Measurements from ENCODE around the gene RBM20.
"Not testable (repeated sequence)": the region's sequence is repeated elsewhere in the genome, so short reads cannot be mapped to it uniquely, and the experiment has no call there.

Gene RBM20

GRCh38 chr10:110708776-110709443, 64.8 kb downstream of the RBM20 start:
- no peak for DNase-seq

- DNase-seq: no peak
Observed at GRCh38 chr10:110709444-110709828, 65.3 kb downstream of the RBM20 start.

GRCh38 chr10:110709964-110710587, 65.9 kb downstream of the RBM20 start:
- DNase-seq: no peak

GRCh38 chr10:110710621-110711020, 66.5 kb downstream of the RBM20 start:
- no peak for DNase-seq

- no peak for DNase-seq
Observed at GRCh38 chr10:110711382-110711781, 67.2 kb downstream of the RBM20 start.

- DNase-seq: no peak
Observed at GRCh38 chr10:110714356-110714755, 70.2 kb downstream of the RBM20 start.

GRCh38 chr10:110717781-110718589, 73.8 kb downstream of the RBM20 start:
- DNase-seq: no peak

GRCh38 chr10:110721406-110722038, 77.4 kb downstream of the RBM20 start:
- DNase-seq: no peak

GRCh38 chr10:110723224-110723891, 79.2 kb downstream of the RBM20 start:
- no peak for DNase-seq

- no peak for DNase-seq
Observed at GRCh38 chr10:110724116-110724921, 80.2 kb downstream of the RBM20 start.

- DNase-seq: no peak
Observed at GRCh38 chr10:110724937-110725336, 80.8 kb downstream of the RBM20 start.

GRCh38 chr10:110725801-110726630, 81.9 kb downstream of the RBM20 start:
- no peak for DNase-seq

GRCh38 chr10:110727785-110728184, 83.6 kb downstream of the RBM20 start:
- DNase-seq: not testable (repeated sequence)

- no peak for DNase-seq
Observed at GRCh38 chr10:110730345-110731050, 86.4 kb downstream of the RBM20 start.

- peak; percentile 40 for DNase-seq
Observed at GRCh38 chr10:110733218-110733952, 89.2 kb downstream of the RBM20 start.

- DNase-seq: no peak
Observed at GRCh38 chr10:110735620-110736027, 91.5 kb downstream of the RBM20 start.

- DNase-seq: no peak
Observed at GRCh38 chr10:110737886-110738634, 93.9 kb downstream of the RBM20 start.

- no peak for DNase-seq
Observed at GRCh38 chr10:110739811-110740271, 95.7 kb downstream of the RBM20 start.

- DNase-seq: no peak
Observed at GRCh38 chr10:110742801-110743200, 98.7 kb downstream of the RBM20 start.
